Superior temporal gyrus (tissue), 1 donor: ENCODE data around the gene DCP1A.

Experiments used
- DNase-seq: peaks from one replicate; pipeline ENCODE4 v3.0.0-alpha.2; 2016; ENCODE audit errors: extremely low spot score

Gene DCP1A

DNA sequence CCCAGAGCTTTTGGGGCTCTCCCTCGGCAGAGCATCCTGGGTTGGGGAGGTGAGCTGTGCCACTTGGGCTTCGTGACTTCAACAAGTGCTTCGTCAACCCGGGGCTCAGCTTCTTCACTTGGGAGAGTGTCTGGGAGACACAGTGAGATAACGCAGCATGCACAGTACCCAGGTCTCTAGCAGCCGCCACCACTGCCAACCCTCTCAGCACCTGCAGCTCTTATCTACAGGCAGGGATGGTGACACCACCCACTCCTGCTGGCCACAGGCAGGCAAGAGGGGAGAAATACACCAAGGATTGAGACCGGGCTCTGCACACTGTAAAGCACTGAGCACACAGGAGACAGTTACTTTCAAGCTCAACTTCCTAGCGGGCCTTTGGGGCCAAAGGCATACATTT, 103.1 kb downstream of the DCP1A start:
- DNase-seq, result no peak

DNA sequence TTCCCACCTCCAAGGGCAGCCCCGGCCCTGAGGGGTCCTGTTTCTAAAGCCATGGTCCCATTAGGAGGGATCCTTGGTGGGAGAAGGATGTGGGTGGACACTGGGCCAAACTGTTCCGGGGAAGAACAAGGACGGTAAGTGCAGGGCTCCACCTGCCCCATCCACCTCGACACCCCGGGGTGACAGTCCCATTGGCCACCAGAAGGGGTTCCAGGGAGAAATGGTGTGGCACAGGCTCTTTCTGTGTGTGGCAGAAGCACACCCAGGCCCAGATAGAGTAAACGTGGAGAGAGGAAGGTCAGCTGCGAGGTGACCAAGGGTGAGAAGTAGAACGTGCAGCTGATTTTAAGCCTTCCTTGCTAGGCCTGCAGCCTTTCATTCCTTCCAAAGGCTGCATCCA, 103.6 kb downstream of the DCP1A start:
- no peak for DNase-seq

DNA sequence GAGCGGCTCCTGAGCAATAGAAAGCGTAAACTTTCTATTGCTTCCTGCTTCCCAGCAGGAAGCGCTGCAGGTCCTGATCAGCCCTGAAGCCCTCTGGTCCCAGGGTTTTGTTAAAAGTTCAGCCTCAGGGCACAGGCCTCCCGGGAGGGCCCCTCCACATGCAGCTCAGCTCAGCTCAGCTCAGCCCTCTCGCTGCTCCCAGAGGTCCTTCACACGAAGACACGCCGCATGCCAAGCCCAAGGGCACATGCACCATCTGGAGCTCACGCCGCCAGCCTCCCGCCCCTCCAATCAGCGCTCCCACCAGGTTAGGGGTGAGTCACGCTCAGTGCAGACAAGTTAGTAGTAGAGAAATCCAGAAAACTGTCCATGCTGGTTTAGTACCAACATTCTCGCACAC, 104.2 kb downstream of the DCP1A start:
- no peak for DNase-seq

DNA sequence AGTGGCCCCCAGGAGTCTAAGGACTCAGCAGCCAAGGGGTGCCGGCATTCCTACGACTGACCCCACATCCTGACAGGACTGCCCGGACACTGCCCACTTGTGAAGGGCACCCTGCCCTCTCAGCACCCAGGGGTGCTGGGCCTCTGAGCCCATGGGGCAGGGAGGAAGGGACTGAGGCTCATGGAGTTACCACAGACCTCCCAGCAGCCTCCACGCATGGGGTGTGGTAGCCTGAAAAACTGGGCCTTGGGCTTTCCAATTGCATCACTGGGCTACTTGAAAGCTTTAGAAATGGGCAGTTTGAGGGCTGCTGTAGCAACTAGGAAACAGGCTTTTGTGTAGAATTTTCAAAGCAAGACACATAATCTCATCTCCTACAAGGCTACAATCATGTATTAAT, 104.7 kb downstream of the DCP1A start:
- no peak for DNase-seq

DNA sequence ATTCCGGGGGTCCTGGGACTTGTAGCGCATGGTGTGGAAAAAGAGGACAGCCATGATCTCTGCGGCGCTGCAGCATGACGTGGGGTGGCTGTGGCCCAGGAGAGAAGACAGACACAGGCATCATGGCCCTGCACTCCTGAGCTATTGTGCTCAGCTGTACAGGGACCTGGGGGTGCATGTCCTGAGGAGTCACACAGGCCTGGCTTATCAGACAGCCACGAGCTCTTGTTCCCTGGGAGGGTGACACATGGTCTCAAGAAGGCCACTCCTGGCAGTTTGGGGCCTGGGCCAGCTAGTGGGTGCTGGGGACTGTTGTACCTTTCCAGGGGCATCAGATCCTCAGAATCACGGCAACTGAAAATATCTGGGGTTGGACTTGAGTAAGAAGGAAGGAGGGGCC, 105.2 kb downstream of the DCP1A start:
- no peak for DNase-seq

DNA sequence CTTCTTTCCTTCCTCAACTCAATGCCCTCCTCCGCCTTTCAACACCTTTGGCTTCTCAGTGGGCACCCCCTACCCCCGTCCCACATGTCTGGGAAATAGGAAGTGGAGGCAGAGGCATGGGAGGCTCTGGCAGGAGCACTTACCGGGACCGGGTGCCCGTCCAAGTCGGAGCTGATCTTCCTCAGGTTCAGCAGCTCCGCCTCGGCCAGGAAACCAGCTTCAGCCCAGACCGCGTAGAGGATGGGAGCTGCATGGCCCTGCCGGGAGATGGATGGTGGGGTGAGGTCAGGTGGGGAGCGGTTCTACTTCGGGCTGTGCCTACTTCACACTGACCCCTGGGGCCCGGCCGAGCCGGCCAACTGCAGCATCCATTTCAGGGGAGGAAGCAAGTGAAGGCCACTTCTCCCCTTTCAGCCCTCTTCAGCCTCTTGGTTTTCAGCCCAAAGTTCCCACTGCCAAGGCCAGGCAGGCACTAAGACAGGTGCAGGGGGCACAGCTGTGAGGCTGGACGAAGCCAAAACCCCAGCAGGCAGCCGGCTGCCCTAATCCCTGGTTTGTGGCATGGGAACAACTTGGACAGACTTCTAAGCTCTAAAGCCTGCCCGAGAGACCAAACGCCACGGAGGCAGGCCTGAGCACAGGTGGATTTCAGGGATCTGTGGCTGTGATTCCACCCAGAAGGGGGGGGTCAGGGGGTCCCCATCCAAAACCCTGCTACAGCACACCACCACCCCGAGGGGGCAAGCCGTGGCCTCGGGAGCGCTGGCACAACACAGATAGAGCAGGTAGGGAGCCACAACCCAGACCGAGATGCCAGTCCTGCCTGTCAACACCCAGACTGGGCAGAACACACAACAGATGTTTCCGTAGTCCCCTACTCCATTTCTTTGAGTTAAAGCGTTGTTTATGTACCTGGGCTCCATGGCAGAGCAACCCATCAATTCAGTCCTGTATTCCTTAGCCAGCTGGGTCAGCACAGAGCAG, 106.1 kb downstream of the DCP1A start:
- no peak for DNase-seq

DNA sequence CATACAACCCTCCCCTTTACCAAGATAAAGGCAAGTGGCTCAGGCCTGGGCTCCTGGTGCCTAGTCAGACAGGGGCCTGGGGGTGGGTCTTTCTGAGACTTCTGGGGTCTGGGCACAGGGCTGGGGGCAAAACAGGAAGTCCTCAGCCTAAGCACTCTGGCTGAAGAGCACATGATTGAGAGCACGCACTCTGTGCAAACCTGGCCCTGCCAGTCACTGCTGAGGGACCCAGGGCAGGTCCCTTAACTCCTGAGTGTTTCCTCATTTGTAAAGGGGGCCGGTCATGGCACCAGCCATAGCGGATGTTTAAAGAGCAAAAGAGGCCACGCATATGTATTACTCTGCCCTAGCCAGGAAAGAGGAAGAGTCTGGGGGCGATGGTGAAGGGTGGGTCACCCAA, 107.5 kb downstream of the DCP1A start:
- no peak for DNase-seq

DNA sequence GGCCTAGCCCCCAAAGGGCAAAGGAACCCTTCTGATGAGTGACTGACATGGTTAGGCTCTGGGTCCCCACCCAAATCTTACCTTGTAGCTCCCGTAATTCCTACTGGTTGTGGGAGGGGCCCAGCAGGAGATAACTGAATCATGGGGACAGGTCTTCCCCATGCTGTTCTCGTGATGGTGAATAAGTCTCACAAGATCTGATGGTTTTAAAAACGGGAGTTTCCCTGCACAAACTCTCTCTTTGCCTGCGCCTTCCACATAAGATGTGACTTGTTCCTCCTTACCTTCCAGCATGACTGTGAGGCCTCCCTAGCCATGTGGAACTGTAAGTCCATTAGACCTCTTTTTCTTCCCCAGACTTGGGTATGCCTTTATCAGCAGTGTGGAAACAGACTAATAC, 108.5 kb downstream of the DCP1A start:
- DNase-seq, result no peak

DNA sequence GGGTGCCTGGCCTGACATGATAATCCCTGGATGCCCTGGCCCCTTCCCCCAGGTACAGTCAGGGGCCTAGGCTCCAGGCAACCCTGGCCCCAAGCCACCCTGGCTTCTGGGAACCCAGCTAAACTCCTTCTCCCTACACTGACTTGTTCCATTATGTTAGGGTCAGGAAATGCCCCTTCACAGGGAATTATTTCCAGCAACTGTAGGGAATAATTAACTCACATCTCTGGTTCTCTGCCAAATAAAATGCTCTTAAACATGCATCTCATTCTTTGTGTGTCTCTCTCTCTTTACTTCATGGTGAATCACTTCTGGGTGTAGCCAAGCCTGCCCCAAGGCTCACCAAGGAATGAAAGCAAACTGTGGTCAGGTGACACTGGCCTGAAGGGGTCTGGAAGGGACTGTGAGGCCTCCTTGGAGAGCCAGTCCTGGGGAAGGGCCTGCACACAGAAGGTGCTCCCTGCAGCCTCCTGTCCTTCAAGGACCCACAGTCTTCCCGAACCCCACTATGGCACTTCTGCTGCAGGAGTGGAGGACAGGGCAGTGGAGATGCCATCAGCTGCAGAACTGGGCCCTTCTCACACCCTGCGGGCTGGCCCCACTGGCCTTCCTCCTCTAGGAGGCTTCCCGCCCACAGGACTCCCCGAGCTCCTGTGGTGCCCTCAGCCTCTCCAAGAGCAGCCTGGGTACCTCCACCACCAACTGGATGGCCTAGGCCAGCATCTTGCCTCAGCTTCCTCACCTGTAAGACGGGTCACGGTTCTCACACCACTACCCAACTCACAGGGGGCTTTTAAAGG, 109.1 kb downstream of the DCP1A start:
- DNase-seq, result no peak

DNA sequence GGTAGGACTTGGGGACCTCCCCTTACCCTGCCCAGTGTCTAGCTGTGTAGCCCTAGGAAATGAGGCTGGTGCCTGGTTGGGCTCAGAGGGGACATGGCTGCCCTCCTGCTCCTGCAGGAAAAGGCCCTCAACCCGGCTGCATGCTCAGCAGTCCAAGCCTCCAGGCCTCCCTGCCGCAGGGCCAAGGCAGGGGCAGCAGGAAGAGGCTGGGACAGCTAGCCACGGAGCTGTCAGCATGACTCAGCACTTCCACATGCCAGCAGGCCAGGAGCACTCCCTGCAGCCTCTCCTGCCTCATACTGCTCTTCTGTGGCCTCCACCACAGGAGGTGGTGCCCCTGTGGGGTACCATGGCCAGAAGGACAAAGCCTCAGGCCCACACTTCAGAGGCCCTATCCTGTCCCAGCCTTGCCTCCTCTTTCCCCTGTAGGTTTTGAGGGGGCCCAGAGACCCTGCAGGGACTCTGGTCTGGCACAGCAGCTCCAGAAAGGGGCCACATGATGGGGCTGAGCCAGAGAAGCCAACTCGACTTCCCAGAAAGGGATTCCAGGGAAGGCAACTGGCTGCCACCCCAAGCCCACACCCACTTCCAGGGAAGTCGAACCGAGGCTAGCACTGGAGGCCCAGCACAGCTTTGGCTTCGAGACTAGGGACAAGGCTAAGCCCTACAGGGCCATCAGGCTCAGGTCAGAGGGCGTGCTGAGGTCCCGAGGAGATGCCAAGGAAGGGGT, 111.1 kb downstream of the DCP1A start:
- peak; percentile 45 for DNase-seq

DNA sequence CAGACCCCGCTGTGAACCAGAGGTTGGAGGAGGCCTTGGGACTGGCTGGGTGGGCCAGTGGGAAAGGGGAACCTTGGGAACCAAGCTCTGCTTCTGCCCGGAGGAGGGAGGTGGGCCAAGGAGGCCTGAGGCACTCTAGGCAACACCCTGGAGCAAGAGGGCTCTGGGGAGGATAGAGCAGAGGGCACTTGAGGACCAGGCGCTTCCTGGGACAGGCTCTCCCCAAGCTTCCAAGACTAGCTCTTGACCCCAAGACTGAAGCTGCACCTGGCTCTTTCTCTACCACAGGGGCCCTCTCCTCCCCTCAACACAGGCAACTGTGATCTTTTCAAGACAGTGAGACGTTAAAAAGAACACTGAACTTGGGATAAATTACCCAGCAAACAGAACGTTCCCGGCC, 111.8 kb downstream of the DCP1A start:
- DNase-seq, result no peak

DNA sequence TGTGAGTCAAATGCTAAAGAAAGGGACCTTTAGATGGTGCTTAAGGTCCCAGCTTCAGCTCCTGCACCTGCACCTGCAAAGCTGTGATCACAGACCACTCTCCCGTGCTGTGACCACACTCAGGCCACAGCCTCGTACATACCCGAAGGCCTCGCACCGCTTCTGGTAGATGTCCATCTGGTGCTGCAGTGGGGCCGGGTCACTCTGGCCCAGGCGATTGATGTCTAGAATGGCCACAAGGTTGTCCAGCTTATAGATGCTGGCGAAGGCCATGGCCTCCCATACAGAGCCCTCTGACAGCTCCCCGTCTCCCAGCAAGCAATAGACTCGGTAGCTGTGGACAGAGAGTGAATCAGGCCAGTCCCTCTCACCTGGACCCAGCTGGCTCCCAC, 112.5 kb downstream of the DCP1A start:
- no peak for DNase-seq

DNA sequence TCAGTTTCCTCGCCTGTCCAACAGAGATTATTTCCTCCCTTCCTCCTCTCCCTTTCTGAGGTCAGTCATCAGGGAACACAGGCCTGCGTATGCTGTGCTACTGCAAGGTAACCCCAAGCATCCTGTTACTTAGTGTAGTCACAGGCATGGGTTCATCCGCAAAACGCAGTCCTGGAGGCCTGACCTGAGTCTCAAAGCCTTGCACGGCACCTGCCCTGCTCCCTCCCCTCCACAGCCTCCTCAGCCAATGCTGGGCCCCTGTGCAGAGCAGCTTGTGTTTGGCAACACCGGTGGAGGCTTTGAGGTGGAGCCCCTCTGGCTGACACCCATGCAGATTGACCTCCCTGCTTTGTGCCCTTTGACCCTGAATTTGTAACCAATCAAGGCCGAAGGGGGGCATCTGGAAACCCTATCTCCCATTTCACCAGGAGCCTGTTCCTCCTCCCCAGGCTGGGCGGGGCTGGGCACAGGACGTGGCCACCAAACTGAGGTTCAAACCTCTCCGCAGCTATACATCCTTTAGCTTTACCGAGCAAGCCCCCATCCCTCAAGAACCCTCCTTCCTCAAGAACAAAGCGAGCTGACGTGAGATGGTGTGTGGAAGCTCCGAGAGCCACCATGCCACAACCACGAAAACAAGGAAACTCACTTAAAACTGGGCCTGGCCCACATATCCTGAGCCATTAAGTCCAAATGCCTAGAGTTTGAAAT, 113.1 kb downstream of the DCP1A start:
- DNase-seq, result no peak
